NCI-H82 treated with DMSO at 0.1 percent for 48 hours (cell line): ENCODE data around the gene SMG6.

ENCODE experiments used
- DNase-seq: peaks from one replicate; lab custom pipeline; 2025; ENCODE audit not compliant: unreplicated experiment; lab: John Stamatoyannopoulos, UW

Gene SMG6

DNA sequence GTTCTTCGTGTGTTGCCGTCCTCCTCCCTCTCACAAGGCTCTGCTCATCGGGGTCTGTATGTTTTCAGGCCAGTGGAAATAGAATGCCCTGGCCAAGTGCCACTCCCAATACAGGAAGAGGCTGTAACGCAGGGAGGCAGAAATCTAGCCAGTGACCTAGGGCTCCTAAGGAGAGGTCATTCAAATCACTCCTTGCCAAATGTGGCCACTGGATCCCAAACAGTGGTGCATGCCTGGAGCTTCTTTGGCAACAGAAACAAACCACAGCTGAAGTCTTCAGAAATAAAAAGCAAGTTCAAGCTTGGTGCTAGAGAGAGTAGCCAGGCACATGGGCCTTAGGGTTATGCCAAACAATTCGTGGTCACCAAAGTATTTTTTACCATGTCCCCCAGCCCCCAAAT lies 66.1 kb downstream of the SMG6 start:
- no peak for DNase-seq

- DNase-seq, result no peak
These were observed 67.7 kb downstream of the SMG6 start for GRCh38 chr17:2235792-2236366.

DNA sequence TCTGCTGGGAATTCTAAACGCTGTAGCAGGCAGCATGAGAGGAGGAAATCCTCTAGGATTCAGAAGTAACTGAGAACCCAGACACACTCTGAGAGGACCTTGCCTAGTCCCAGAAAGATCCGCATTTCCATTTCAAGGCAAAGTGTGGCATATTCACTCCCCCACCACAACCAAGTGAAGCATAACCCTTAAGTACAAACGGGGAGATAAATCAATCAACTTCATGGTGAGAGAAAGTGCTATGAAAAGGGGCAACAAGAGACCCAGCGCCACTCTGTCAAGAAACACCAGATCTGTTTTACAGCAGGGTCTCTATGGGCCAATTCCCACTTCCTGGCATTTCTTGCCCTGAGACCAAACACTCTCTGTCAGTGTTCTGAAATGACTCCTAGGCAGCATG lies 68.3 kb downstream of the SMG6 start:
- DNase-seq, result no peak

GRCh38 chr17:2233441-2233947 lies 70.1 kb downstream of the SMG6 start:
- DNase-seq, result no peak

DNA sequence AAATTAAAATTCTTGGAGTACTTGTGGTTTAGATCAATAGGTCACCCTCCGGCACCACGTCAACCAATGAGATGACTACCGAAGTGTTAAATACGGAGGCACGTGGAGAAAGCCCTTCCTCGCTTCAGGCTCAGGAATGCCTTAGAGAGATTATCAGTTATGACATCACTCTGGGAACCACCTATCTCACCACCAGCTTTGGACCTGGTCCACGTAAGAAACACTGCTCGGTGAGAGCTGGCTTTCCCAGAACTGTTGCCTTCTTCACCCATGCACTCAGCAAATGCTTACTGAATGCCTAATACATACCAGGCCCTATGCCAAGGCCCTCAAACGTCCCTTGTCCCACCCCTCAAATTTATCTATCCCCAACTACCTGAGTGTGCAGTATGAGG lies 71.3 kb downstream of the SMG6 start:
- DNase-seq, result no peak

DNA sequence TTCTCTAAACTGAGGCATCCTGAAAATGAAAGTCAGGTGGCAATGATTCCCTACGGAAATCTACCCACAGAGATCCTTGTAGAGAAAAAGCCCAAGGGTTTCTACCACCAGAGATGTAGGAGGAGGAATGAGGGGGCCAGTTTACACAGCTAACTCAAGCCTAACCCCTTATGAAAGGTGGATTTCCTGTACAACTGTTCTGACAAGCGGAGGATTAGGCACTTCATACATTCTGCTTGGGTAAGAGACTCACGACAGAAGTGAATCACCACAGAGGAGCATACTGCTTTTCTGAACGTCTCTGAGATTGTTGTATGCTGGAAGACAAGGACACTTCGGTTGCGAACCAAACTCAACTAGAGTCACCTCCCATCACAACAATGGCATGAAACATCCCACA lies 72.7 kb downstream of the SMG6 start:
- no peak for DNase-seq

GRCh38 chr17:2227025-2227699 lies 76.4 kb downstream of the SMG6 start:
- DNase-seq, result no peak

DNA sequence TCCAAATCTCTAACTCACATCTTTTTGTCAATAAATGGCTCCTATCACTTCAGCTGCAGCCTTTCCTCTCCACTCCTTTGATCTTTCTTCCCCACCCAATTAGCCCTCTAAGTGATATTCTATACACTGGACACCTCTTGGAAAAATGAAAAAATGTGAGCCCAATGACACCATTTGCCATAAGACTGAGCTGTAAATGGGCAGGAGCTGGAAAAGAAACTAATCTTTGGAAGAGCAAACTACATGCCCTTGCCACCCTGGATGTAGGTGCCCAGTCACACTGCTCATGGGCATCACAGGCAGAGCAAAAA lies 80.0 kb downstream of the SMG6 start:
- no peak for DNase-seq

DNA sequence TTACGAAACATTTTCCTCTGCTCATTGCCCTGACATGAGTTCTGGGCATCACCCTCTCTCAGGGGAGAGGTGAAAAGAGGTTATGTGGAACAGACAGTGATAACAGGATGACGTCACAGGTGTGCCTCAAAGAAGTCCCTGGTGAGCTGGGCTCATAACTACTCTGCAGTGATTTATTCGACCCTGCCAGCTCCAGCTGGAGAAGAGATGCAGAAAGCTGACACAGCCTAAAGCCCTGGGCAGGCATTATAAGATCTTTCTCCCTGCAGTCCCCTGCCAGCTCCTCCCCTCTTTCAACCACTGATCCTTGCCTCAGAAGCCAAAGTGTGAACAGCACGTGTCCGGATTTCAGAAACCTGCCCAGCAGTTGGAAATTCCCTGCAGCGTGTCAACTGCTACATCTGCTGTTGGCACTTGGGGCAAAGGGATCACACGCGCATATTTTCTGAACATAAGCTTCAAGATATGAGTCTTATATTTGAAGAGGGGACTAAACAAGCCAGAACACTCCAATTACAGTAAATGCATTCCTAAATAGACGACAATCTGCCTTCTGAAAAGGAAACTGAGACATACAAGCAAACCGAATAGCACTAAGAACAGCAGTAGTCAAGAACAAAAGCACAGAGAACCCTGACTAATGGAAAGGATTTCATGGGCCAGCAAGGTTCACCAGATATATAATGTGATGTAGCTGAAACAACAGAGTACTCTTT lies 80.5 kb downstream of the SMG6 start:
- DNase-seq, result no peak

GRCh38 chr17:2222301-2222700 lies 81.3 kb downstream of the SMG6 start:
- DNase-seq, result no peak

DNA sequence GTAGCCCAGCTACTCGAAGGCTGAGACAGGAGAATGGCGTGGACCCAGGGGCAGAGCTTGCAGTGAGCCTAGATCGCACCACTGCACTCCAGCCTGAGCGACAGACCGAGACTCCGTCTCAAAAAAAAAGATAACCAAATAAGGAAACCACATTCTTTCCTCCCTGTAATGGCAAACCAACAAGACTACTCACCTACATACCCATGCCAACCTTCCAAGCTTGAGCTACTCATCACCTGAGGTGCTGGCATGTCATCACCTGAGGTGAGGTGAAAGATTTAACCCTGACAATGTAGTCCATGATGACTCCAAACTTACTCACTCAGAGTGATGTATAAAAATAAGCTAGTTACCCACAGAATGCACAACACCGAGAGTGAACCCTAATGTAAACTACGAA lies 85.2 kb downstream of the SMG6 start:
- no peak for DNase-seq

DNA sequence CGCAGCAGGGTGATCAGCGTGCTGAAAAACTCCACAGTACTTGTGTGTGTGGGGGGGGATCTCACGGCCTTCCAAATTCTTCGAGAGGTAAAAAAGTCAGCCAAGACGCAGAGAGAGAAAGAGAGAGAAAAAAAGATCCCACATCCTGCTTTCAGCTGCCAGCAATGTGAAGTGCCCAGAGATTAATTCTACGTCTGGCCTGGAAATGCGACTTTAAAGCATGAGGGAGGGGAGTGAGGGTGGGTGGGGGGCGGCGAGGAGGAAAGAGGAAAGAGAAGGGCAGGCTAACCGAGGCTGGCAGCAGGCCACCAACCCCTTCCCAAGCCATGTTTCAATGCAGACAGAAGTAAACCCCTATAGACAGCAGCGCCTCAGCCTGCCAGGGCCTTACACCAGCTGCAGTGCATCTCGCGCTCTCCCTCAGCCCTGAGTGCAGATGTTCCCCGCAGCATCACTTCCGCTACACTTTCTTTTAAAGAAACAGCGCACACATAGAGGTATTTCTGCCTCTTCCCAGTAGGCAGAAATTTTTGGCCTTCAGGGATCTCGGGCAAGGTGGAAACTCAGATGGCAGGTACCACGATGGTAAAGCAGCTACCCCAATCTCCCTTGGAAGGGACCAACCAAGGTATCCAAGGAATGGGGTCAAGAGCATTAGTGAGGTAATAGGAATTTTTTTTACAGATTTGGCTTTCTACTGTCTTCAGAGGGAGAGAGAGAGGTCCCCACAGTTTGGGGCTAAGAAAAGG lies 87.8 kb downstream of the SMG6 start:
- DNase-seq, result no peak

DNA sequence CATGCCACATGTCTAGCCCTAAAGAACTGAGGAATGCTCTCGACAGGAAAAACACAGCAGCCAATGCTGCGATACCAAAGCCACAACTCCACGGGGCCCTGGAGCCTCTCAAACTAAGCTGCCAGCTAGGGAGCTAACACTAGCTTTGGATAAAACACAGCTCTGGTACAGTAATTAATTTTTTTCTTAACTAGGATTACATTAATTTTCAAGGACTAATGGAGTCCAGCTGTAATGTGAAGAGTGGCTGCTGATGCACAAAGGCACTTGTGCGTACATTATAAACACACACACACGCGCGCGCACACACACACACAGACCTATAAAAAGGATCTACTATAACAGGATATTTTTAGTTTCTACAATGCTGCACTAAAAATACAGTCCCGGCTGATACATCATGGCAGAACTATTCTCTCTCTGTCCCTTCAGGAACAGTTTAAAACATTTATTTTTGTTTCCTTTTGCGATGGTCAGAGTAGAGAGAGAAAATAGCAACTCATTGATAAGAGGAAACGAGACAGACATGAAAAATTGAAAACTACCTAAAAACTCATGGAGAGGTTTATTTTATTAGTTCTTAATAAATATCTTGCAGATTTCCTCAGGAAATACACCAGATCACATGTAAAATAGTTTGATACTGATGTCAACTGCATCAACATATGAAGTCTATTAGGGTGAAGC lies 88.5 kb downstream of the SMG6 start:
- no peak for DNase-seq

GRCh38 chr17:2214047-2214928 lies 89.3 kb downstream of the SMG6 start:
- DNase-seq, result no peak

GRCh38 chr17:2213291-2213960 lies 90.2 kb downstream of the SMG6 start:
- DNase-seq, result no peak

DNA sequence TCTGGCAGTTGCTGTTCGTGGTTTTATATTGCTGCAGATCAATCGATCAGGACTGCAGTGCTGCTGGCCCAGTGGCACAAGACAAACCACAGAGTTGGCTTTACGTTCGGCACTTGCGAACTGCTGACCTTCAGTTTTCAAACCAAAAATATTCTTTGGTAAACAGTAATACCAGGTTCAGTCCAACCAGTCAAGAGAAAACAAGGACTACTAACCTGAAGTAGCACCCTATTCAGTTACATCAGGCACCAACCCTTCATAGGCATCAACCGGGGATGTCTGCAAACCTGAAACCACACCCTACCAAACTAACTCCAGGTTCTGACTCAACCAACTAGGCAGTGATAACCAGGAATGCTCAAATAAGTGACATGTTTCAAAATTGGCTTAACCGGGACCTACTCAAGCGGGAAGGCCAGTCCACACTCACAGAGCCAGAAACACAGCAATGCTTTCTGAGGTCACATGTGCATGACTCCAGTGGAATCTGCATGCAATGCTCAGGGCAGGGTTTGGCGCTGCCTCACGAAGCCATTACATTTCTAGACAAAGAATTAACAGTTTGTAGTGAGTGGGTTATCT lies 91.1 kb downstream of the SMG6 start:
- no peak for DNase-seq

GRCh38 chr17:2211661-2212399 lies 91.8 kb downstream of the SMG6 start:
- no peak for DNase-seq

- no peak for DNase-seq
These were observed 92.9 kb downstream of the SMG6 start for GRCh38 chr17:2210726-2211125.
